Neural crest cell (in vitro differentiated cells): ENCODE results near the gene LAMC3. TPM values are rescaled to one million over a fixed set of nuclear protein-coding genes. Genes with fewer than 3 reads are reported as not detected.
A peak's percentile ranks its signal among the peaks of the same experiment; 100 is the strongest.

Experiments used
- DNase-seq: peaks from one replicate; pipeline ENCODE4 v3.0.0; 2021; ENCODE audit warnings: low read depth, mixed read lengths, low spot score
- H3K27ac Mint-ChIP-seq: one replicate; pipeline ENCODE4 v1.8.0; 2021; ENCODE audit warnings: mild to moderate bottlenecking, mixed read lengths; ENCODE audit not compliant: unreplicated experiment
- H3K27me3 Mint-ChIP-seq: 2 replicates; pipeline ENCODE4 v1.8.0; 2021; ENCODE audit warnings: low read depth, mild to moderate bottlenecking, mixed read lengths
- H3K36me3 Mint-ChIP-seq: 2 replicates; pipeline ENCODE4 v1.8.0; 2021; ENCODE audit warnings: low read depth, mild to moderate bottlenecking, mixed read lengths
- H3K4me1 Mint-ChIP-seq: 2 replicates; pipeline ENCODE4 v1.8.0; 2021; ENCODE audit warnings: mixed read lengths
- H3K4me3 Mint-ChIP-seq: one replicate; pipeline ENCODE4 v1.8.0; 2021; ENCODE audit warnings: mild to moderate bottlenecking, mixed read lengths
- H3K9me3 Mint-ChIP-seq: 2 replicates; pipeline ENCODE4 v1.8.0; 2021; ENCODE audit warnings: mixed read lengths
- CTCF ChIP-seq: fragments of 200-600 bp; sonication (generic); conservative IDR thresholded peaks from 2 replicates; pipeline ENCODE4 v1.5.0; 2021; ENCODE audit warnings: antibody characterized with exemption, mild to moderate bottlenecking
- total RNA-seq: library from RNA; stranded (reverse); gene quantifications from 2 replicates; pipeline ENCODE4 v1.2.1, GENCODE V29; 2021

The LAMC3 gene
- total RNA-seq, 1 donor from 2014 or later: 4.0 TPM

DNA sequence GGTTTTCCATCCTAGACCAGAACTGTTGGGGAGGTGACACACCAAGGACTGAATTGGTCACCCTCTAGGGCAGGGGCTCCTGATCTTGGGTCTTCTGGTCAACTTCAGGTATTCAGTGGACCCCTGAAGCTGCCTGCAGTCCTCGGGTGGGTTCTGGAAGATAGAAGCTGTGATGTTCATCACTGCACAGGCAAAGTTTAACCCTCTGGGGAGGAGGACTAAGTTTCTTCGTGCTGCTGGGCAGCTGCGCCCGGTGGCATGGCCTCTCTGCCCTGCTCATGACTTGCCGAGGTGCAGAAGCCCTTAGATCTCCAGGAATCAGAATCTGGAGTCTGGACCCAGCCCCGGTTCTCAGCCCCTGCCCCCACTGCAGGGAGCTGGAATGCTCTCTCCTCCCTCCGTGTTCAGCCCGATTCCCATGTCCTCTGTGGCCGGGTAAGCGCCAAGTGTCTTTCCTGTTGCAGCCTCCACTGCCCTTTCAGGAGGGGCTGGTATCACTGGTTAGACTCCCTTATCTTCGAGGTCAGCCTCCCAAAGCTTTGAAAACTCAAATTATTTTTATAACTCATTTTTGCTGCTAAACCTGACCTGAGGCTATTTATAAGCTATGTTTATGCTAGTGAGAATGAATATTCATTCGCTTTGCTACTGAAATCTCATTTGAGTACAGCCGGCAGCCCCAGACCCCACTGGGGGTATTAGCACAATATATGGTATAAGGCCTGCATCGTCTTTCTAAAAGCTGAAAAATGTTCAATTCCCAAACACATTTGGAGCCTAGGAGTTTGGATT is 1.7 kb downstream of the LAMC3 start:
- H3K27me3 Mint-ChIP-seq: peaks cover 52% of the 10 kb centered on the region
- no peak for TF ChIP-seq CTCF
- H3K9me3 Mint-ChIP-seq: no peaks in the 10 kb centered on the region
- H3K27ac Mint-ChIP-seq: no peak overlapping the region
- H3K4me1 Mint-ChIP-seq: peaks cover 19% of the 10 kb centered on the region
- DNase-seq: no peak
- no peaks in the 10 kb centered on the region for H3K36me3 Mint-ChIP-seq
- H3K4me3 Mint-ChIP-seq: no peak overlapping the region

- Mint-ChIP-seq H3K4me3 (no peak overlapping the region), H3K36me3 (no peaks in the 10 kb centered on the region), H3K27ac (no peak overlapping the region), H3K9me3 (no peaks in the 10 kb centered on the region), H3K4me1 (peaks cover 23% of the 10 kb centered on the region), H3K27me3 (peaks cover 57% of the 10 kb centered on the region)
- TF ChIP-seq CTCF: no peak
- no peak for DNase-seq
Measured at GRCh38 chr9:131011274-131012022, 2.5 kb downstream of the LAMC3 start.

DNA sequence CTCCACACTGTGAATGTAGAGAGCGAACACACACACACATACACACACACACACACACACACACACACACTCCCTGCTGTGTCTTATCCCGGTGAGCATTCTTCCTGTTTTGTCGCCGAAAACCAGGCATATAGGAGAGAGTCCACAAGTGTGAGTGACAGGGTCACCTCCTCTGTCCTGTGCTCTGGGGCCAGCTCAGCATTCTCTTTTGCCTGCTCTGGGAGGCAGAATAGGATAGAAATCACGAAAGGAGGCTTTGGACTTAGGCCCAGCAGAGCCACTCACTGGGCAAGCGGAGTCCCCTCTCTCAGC is 3.0 kb downstream of the LAMC3 start:
- Mint-ChIP-seq H3K27ac (no peak overlapping the region), H3K36me3 (no peaks in the 10 kb centered on the region), H3K27me3 (peaks cover 57% of the 10 kb centered on the region), H3K9me3 (no peaks in the 10 kb centered on the region), H3K4me3 (peak overlapping the region; percentile 14), H3K4me1 (peaks cover 24% of the 10 kb centered on the region)
- no peak for TF ChIP-seq CTCF
- no peak for DNase-seq

GRCh38 chr9:131012396-131012917 is 3.5 kb downstream of the LAMC3 start:
- peak overlapping the region; percentile 14 for H3K4me3 Mint-ChIP-seq
- H3K27me3 Mint-ChIP-seq: peaks cover 56% of the 10 kb centered on the region
- H3K4me1 Mint-ChIP-seq: peaks cover 24% of the 10 kb centered on the region
- no peaks in the 10 kb centered on the region for H3K9me3 Mint-ChIP-seq
- no peaks in the 10 kb centered on the region for H3K36me3 Mint-ChIP-seq
- no peak for DNase-seq
- TF ChIP-seq CTCF: no peak
- H3K27ac Mint-ChIP-seq: no peak overlapping the region

DNA sequence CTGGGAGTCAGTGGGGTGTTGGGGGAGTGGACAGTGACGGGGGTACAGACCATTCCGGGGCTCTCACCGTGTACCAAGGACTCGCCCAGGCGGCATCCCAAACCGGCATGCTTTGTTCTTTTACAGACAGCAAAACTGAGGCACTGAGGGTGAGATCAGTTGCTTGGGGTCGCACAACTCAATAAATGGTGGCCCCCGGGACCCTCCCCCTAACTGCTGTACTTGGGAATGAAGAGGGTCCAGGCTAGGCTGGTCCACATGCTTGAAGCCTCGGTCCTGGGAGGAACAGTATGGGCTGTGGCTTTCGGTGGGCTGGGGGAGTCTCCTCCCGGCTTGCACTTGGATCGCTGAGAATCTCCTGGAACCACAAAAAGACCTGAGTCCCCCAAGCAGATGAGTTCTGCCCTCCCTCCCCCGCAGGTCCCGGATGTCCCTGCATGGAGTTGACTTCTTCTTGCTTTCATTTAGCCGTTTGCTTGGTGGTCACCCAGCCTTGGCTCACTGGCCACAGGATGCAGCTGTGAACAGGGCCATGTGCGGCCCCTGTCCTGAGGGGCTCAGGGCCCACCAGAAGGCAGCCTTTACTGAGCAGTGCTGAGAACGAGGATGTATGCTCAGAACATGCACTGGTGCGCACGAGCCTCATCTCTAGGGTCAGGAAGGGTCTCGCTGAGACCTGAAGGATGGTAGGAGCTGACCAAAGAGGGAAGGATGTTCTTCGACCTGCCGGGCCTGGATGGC is 4.2 kb downstream of the LAMC3 start:
- TF ChIP-seq CTCF: no peak
- Mint-ChIP-seq H3K27me3 (peaks cover 49% of the 10 kb centered on the region), H3K9me3 (no peaks in the 10 kb centered on the region), H3K4me1 (peaks cover 24% of the 10 kb centered on the region), H3K36me3 (no peaks in the 10 kb centered on the region), H3K4me3 (no peak overlapping the region), H3K27ac (no peak overlapping the region)
- no peak for DNase-seq
